Measurements from ENCODE around the gene MACF1. TPM values are rescaled to one million over a fixed set of nuclear protein-coding genes. Genes with fewer than 3 reads are reported as not detected.
"Not testable (repeated sequence)": the region's sequence is repeated elsewhere in the genome, so short reads cannot be mapped to it uniquely, and the experiment has no call there.

Gene MACF1
- total RNA-seq, 5 donors from 2014 or later (not counting 1 experiment from before 2014, with no cell fraction given), result 232 to 596 (median 258) TPM

GRCh38 chr1:39161811-39162210, 42.7 kb upstream of the MACF1 start:
- H3K9me3 ChIP-seq; H3K4me1 ChIP-seq (ENCODE audit: control insufficient read depth in 1 of 2, extremely low read depth in 1 of 2, insufficient read depth in 2 of 2, low read length in 2 of 2); H3K4me3 ChIP-seq (ENCODE audit: control insufficient read depth in 1 of 2, extremely low read depth in 1 of 2, low read length in 1 of 2); H3K27ac Mint-ChIP-seq; H3K4me3 Mint-ChIP-seq; H3K36me3 Mint-ChIP-seq; H3K9me3 Mint-ChIP-seq; H3K27me3 Mint-ChIP-seq; DNase-seq; POLR2A ChIA-PET; H3K36me3 ChIP-seq (ENCODE audit: control insufficient read depth in 2 of 2, extremely low read depth in 1 of 2, insufficient read depth in 1 of 2, low read length in 1 of 2); ATAC-seq (replicated peaks in 1 of 4); H3K4me1 Mint-ChIP-seq; H3K27ac ChIP-seq (ENCODE audit: low read length): not testable (repeated sequence)
- H3K27me3 ChIP-seq (replicated peaks in 1 of 2; ENCODE audit: control insufficient read depth in 2 of 2, extremely low read depth in 1 of 2, insufficient read depth in 2 of 2, low read length in 1 of 2), result peaks cover 0 to 11% of the 10 kb centered on the region in 2 experiments
- CTCF ChIA-PET, result interaction anchor here in 1 of 2 donors (0.6 kb wide), 1 partner anchor 143 kb away, joined by 4 read pairs; no protein-coding TSS in a partner anchor
- WGBS (ENCODE audit: insufficient coverage), result no CpG with 5 or more reads among the region's 8 CpGs

GRCh38 chr1:39163469-39163868, 41.0 kb upstream of the MACF1 start:
- CTCF ChIA-PET, result interaction anchor here in 1 of 2 donors (0.6 kb wide), 1 partner anchor 55 kb away, joined by 3 read pairs; no protein-coding TSS in a partner anchor
- POLR2A ChIA-PET, result interaction anchor here in 1 of 2 donors (0.9 kb wide), 1 partner anchor 1699 kb away, joined by 5 read pairs; no protein-coding TSS in a partner anchor

GRCh38 chr1:39164256-39164655, 40.2 kb upstream of the MACF1 start:
- ChIA-PET CTCF (no interaction called here), POLR2A (interaction anchor here in 1 of 2 donors (0.7 kb wide), 1 partner anchor 98 kb away, joined by 3 read pairs; no protein-coding TSS in a partner anchor)
- peaks cover 0 to 1% of the 10 kb centered on the region in 2 donors for H3K27me3 Mint-ChIP-seq
- H3K36me3 Mint-ChIP-seq, result no peaks in the 10 kb centered on the region
- Histone ChIP-seq H3K27me3 (replicated peaks in 1 of 2; ENCODE audit: control insufficient read depth in 2 of 2, extremely low read depth in 1 of 2, insufficient read depth in 2 of 2, low read length in 1 of 2) (peaks cover 0 to 13% of the 10 kb centered on the region in 2 experiments), H3K27ac (ENCODE audit: low read length) (no peak overlapping the region), H3K9me3 (no peaks in the 10 kb centered on the region), H3K36me3 (ENCODE audit: control insufficient read depth in 2 of 2, extremely low read depth in 1 of 2, insufficient read depth in 1 of 2, low read length in 1 of 2) (no peaks in the 10 kb centered on the region), H3K4me3 (ENCODE audit: control insufficient read depth in 1 of 2, extremely low read depth in 1 of 2, low read length in 1 of 2) (no peak overlapping the region), H3K4me1 (ENCODE audit: control insufficient read depth in 1 of 2, extremely low read depth in 1 of 2, insufficient read depth in 2 of 2, low read length in 2 of 2) (no peaks in the 10 kb centered on the region)
- no peak for ATAC-seq (replicated peaks in 1 of 4)
- no peak overlapping the region for H3K4me3 Mint-ChIP-seq
- no peaks in the 10 kb centered on the region for H3K9me3 Mint-ChIP-seq
- H3K27ac Mint-ChIP-seq, result no peak overlapping the region
- no peak for DNase-seq
- H3K4me1 Mint-ChIP-seq, result no peaks in the 10 kb centered on the region

More at GRCh38 chr1:39163469-39163868, 41.0 kb upstream of the MACF1 start:
- ATAC-seq (replicated peaks in 1 of 4) (no peak), DNase-seq (no peak)
- Histone ChIP-seq H3K4me3 (ENCODE audit: control insufficient read depth in 1 of 2, extremely low read depth in 1 of 2, low read length in 1 of 2) (no peak overlapping the region), H3K27me3 (replicated peaks in 1 of 2; ENCODE audit: control insufficient read depth in 2 of 2, extremely low read depth in 1 of 2, insufficient read depth in 2 of 2, low read length in 1 of 2) (peaks cover 0 to 13% of the 10 kb centered on the region in 2 experiments), H3K4me1 (ENCODE audit: control insufficient read depth in 1 of 2, extremely low read depth in 1 of 2, insufficient read depth in 2 of 2, low read length in 2 of 2) (no peaks in the 10 kb centered on the region), H3K9me3 (no peaks in the 10 kb centered on the region), H3K27ac (ENCODE audit: low read length) (no peak overlapping the region), H3K36me3 (ENCODE audit: control insufficient read depth in 2 of 2, extremely low read depth in 1 of 2, insufficient read depth in 1 of 2, low read length in 1 of 2) (no peaks in the 10 kb centered on the region)
- Mint-ChIP-seq H3K4me3 (no peak overlapping the region), H3K9me3 (no peaks in the 10 kb centered on the region), H3K4me1 (no peaks in the 10 kb centered on the region), H3K27ac (no peak overlapping the region), H3K36me3 (no peaks in the 10 kb centered on the region), H3K27me3 (peaks cover 0 to 1% of the 10 kb centered on the region in 2 donors)

- H3K4me3 Mint-ChIP-seq, result no peak overlapping the region
- ChIA-PET CTCF (no interaction called here), POLR2A (no interaction called here)
- Histone ChIP-seq H3K36me3 (ENCODE audit: control insufficient read depth in 2 of 2, extremely low read depth in 1 of 2, insufficient read depth in 1 of 2, low read length in 1 of 2) (no peaks in the 10 kb centered on the region), H3K27ac (ENCODE audit: low read length) (no peak overlapping the region), H3K27me3 (replicated peaks in 1 of 2; ENCODE audit: control insufficient read depth in 2 of 2, extremely low read depth in 1 of 2, insufficient read depth in 2 of 2, low read length in 1 of 2) (peaks cover 0 to 12% of the 10 kb centered on the region in 2 experiments), H3K4me1 (ENCODE audit: control insufficient read depth in 1 of 2, extremely low read depth in 1 of 2, insufficient read depth in 2 of 2, low read length in 2 of 2) (no peaks in the 10 kb centered on the region), H3K4me3 (ENCODE audit: control insufficient read depth in 1 of 2, extremely low read depth in 1 of 2, low read length in 1 of 2) (no peak overlapping the region), H3K9me3 (no peaks in the 10 kb centered on the region)
- no peaks in the 10 kb centered on the region for H3K4me1 Mint-ChIP-seq
- peaks cover 0 to 1% of the 10 kb centered on the region in 2 donors for H3K27me3 Mint-ChIP-seq
- DNase-seq (no peak), ATAC-seq (replicated peaks in 1 of 4) (no peak)
- H3K9me3 Mint-ChIP-seq, result no peaks in the 10 kb centered on the region
- WGBS (ENCODE audit: insufficient coverage), result 100% methylated on average over 1 of the region's 2 CpGs
- H3K36me3 Mint-ChIP-seq, result no peaks in the 10 kb centered on the region
- H3K27ac Mint-ChIP-seq, result no peak overlapping the region
These were observed 39.4 kb upstream of the MACF1 start for GRCh38 chr1:39165049-39165448.

GRCh38 chr1:39165488-39165887, 39.0 kb upstream of the MACF1 start:
- no peaks in the 10 kb centered on the region for H3K9me3 Mint-ChIP-seq
- Histone ChIP-seq H3K36me3 (ENCODE audit: control insufficient read depth in 2 of 2, extremely low read depth in 1 of 2, insufficient read depth in 1 of 2, low read length in 1 of 2) (no peaks in the 10 kb centered on the region), H3K4me1 (ENCODE audit: control insufficient read depth in 1 of 2, extremely low read depth in 1 of 2, insufficient read depth in 2 of 2, low read length in 2 of 2) (no peaks in the 10 kb centered on the region), H3K27me3 (replicated peaks in 1 of 2; ENCODE audit: control insufficient read depth in 2 of 2, extremely low read depth in 1 of 2, insufficient read depth in 2 of 2, low read length in 1 of 2) (peaks cover 0 to 12% of the 10 kb centered on the region in 2 experiments), H3K27ac (ENCODE audit: low read length) (no peak overlapping the region), H3K4me3 (ENCODE audit: control insufficient read depth in 1 of 2, extremely low read depth in 1 of 2, low read length in 1 of 2) (no peak overlapping the region), H3K9me3 (no peaks in the 10 kb centered on the region)
- POLR2A ChIA-PET, result no interaction called here
- WGBS (ENCODE audit: insufficient coverage), result no CpG with 5 or more reads among the region's 1 CpG
- H3K36me3 Mint-ChIP-seq, result no peaks in the 10 kb centered on the region
- H3K4me3 Mint-ChIP-seq, result no peak overlapping the region
- H3K4me1 Mint-ChIP-seq, result no peaks in the 10 kb centered on the region
- peaks cover 0 to 1% of the 10 kb centered on the region in 2 donors for H3K27me3 Mint-ChIP-seq
- no peak for DNase-seq
- H3K27ac Mint-ChIP-seq, result no peak overlapping the region
- CTCF ChIA-PET, result no interaction called here
- no peak for ATAC-seq (replicated peaks in 1 of 4)

GRCh38 chr1:39167632-39168209, 36.8 kb upstream of the MACF1 start:
- no peak overlapping the region for H3K27ac Mint-ChIP-seq
- ChIA-PET CTCF (interaction anchor here (0.6 to 0.7 kb wide), 2 partner anchors 14 to 17 kb away, joined by 3 to 4 read pairs; no protein-coding TSS in a partner anchor), POLR2A (interaction anchor here in 1 of 2 donors (0.5 to 0.6 kb wide), 2 partner anchors 17 to 73 kb away, joined by 3 to 12 read pairs; no protein-coding TSS in a partner anchor)
- DNase-seq (no peak), ATAC-seq (replicated peaks in 1 of 4) (no peak)
- Histone ChIP-seq H3K4me3 (ENCODE audit: control insufficient read depth in 1 of 2, extremely low read depth in 1 of 2, low read length in 1 of 2) (no peak overlapping the region), H3K27ac (ENCODE audit: low read length) (no peak overlapping the region), H3K36me3 (ENCODE audit: control insufficient read depth in 2 of 2, extremely low read depth in 1 of 2, insufficient read depth in 1 of 2, low read length in 1 of 2) (no peaks in the 10 kb centered on the region), H3K4me1 (ENCODE audit: control insufficient read depth in 1 of 2, extremely low read depth in 1 of 2, insufficient read depth in 2 of 2, low read length in 2 of 2) (no peaks in the 10 kb centered on the region), H3K9me3 (no peaks in the 10 kb centered on the region), H3K27me3 (replicated peaks in 1 of 2; ENCODE audit: control insufficient read depth in 2 of 2, extremely low read depth in 1 of 2, insufficient read depth in 2 of 2, low read length in 1 of 2) (peaks cover 0 to 5% of the 10 kb centered on the region in 2 experiments)
- H3K9me3 Mint-ChIP-seq, result no peaks in the 10 kb centered on the region
- 70% methylated on average over 2 of the region's 5 CpGs for WGBS (ENCODE audit: insufficient coverage)
- no peaks in the 10 kb centered on the region for H3K36me3 Mint-ChIP-seq
- H3K4me1 Mint-ChIP-seq, result no peaks in the 10 kb centered on the region
- H3K4me3 Mint-ChIP-seq, result no peak overlapping the region
- no peaks in the 10 kb centered on the region for H3K27me3 Mint-ChIP-seq
